H1 (cell line): Measurements from ENCODE around the gene CD300A. TPM values are rescaled to one million over a fixed set of nuclear protein-coding genes. Genes with fewer than 3 reads are reported as not detected.

Source experiments
- GABPA ChIP-seq: IDR thresholded peaks from 2 replicates; pipeline ENCODE4 v1.6.1; 2011; ENCODE audit warnings: mild to moderate bottlenecking, low read length, moderate library complexity, borderline replicate concordance; ENCODE audit not compliant: insufficient read depth
- NANOG ChIP-seq: IDR thresholded peaks from 2 replicates; pipeline ENCODE4 v1.6.1; 2011; ENCODE audit warnings: low read length, low read depth, mild to moderate bottlenecking, inconsistent platforms; ENCODE audit not compliant: insufficient read depth, poor library complexity, severe bottlenecking
- SUZ12 ChIP-seq: fragments of 200-600 bp; sonication (generic); IDR thresholded peaks from 2 replicates; pipeline ENCODE4 v1.6.1; 2012; ENCODE audit warnings: mild to moderate bottlenecking, inconsistent platforms, low read length, moderate library complexity, mixed read lengths
- TAF1 ChIP-seq: IDR thresholded peaks from 2 replicates; pipeline ENCODE4 v1.6.1; 2011; ENCODE audit warnings: mild to moderate bottlenecking, low read depth, low read length
- TBP ChIP-seq: IDR thresholded peaks from 2 replicates; pipeline ENCODE4 v1.6.1; 2011; ENCODE audit warnings: low read depth, low read length, improper control_type of control experiment
- polyA plus RNA-seq, 7 experiments: library from polyadenylated mRNA; depleted of rRNA in 3 of 7; stranded (reverse) in 5 of 7; unstranded in 2 of 7; fragments of >200 nt in 5 of 7; fragments of 200-250 nt in 2 of 7; gene quantifications; 1 replicate in 5 of 7; 2 replicates in 1 of 7; 4 replicates in 1 of 7; pipeline versions ENCODE4 v1.2.1 to v1.2.3, GENCODE V29; 2011 to 2013; ENCODE audit warnings: missing spikeins in 2 of 7, mixed read lengths in 2 of 7
- total RNA-seq: library from RNA; stranded (reverse); fragmentation: NEBNext Ultra II Directional; extraction: Animal tissue kit (Norgen Biotek cat#: 25700); gene quantifications from 2 replicates; pipeline ENCODE4 v1.2.1, GENCODE V29; 2021

The CD300A gene
- total and polyA plus RNA-seq, 2 of the 8 experiments (the other 6 are each of a cell fraction or from before 2014, with no cell fraction given), result 0.52 to 1.3 TPM

- TF ChIP-seq NANOG (no peak), TAF1 (0 out of 2 replicates have a peak, but pooled peaks have one; percentile 38), GABPA (no peak), TBP (peak; percentile 43; the same call in 1 of the 2 replicates), SUZ12 (peak; percentile 17; the same call in 1 of the 2 replicates)
- TF ChIP-seq, all 59 proteins: peak for 8
These were observed 33.6 kb upstream of the CD300A start (continued) for GRCh38 chr17:74432766-74433391.
